ENCODE results near the gene ELMO1. TPM values are rescaled to one million over a fixed set of nuclear protein-coding genes. Genes with fewer than 3 reads are reported as not detected.

Gene ELMO1
- total RNA-seq, 1 experiment from 2014 or later = 1.1 TPM

GRCh38 chr7:37428681-37429434, 19.8 kb downstream of the ELMO1 start:
- no peak overlapping the region for H3K27ac ChIP-seq (ENCODE audit: low read depth, low read length)

GRCh38 chr7:37427276-37427940, 21.3 kb downstream of the ELMO1 start:
- Histone ChIP-seq H3K4me1 (ENCODE audit: control insufficient read depth in 1 of 2, insufficient read depth in 2 of 2, low read length in 2 of 2) (no peaks in the 10 kb centered on the region), H3K27me3 (ENCODE audit: insufficient read depth, low read length) (peaks cover 36% of the 10 kb centered on the region), H3K79me2 (ENCODE audit: insufficient read depth, low read length) (no peaks in the 10 kb centered on the region), H3K4me2 (ENCODE audit: low read length) (no peak overlapping the region), H2AFZ (ENCODE audit: low read depth, low read length, poor library complexity, severe bottlenecking) (no peak overlapping the region), H3K9me2 (ENCODE audit: insufficient read depth) (no peaks in the 10 kb centered on the region), H3K9ac (ENCODE audit: low read length) (no peak overlapping the region), H3K27ac (ENCODE audit: low read depth, low read length) (no peak overlapping the region), H4K20me1 (ENCODE audit: insufficient read depth) (no peaks in the 10 kb centered on the region), H3K36me3 (ENCODE audit: control insufficient read depth in 1 of 2, insufficient read depth in 2 of 2, low read length in 2 of 2) (no peaks in the 10 kb centered on the region), H3K4me3 (replicated peaks in 1 of 2; ENCODE audit: low read depth in 1 of 2, low read length in 2 of 2) (no peak overlapping the region), H3K9me3 (ENCODE audit: control insufficient read depth in 1 of 2, insufficient read depth in 1 of 2, low read depth in 1 of 2, low read length in 2 of 2) (no peaks in the 10 kb centered on the region)
- ChIA-PET CTCF (no interaction called here), RAD21 (ENCODE audit: low non-redundant PET in 1 of 2, low total read pairs in 2 of 2, uncharacterized antibody in 2 of 2, unreplicated experiment in 2 of 2) (no interaction called here), POLR2A (no interaction called here)
- intact Hi-C loops (cut with micrococcal nuclease) = no loop called here
- ATAC-seq (no peak), DNase-seq (ENCODE audit: low read depth, low spot score) (no peak)
- BruUV-seq (replicated peaks) = no TSS peak
- TF ChIP-seq SP1 (IDR thresholded peaks at IDR 0.05; ENCODE audit: low read depth) = no peak
- TF ChIP-seq, protein P1, sequence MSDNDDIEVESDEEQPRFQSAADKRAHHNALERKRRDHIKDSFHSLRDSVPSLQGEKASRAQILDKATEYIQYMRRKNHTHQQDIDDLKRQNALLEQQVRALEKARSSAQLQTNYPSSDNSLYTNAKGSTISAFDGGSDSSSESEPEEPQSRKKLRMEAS (IDR thresholded peaks at IDR 0.05) = no peak
- TF ChIP-seq ELF1 (IDR thresholded peaks at IDR 0.05; ENCODE audit: borderline replicate concordance, low read depth) = no peak
- TF ChIP-seq JUND (IDR thresholded peaks at IDR 0.05) = no peak
- TF ChIP-seq CEBPB (IDR thresholded peaks at IDR 0.05; ENCODE audit: low read depth) = no peak
- no peak for TF ChIP-seq CBX3 (IDR thresholded peaks at IDR 0.05; ENCODE audit: low read depth)
- TF ChIP-seq FOSL1 (IDR thresholded peaks at IDR 0.05; ENCODE audit: low read depth) = no peak
- TF ChIP-seq EZH2phosphoT487 (IDR thresholded peaks at IDR 0.05; ENCODE audit: borderline replicate concordance) = no peak
- no peak for TF ChIP-seq ZFX (IDR thresholded peaks at IDR 0.05)
- no peak for TF ChIP-seq SRF (IDR thresholded peaks at IDR 0.05; ENCODE audit: low read depth)
- TF ChIP-seq POLR2AphosphoS5 (IDR thresholded peaks at IDR 0.05; ENCODE audit: low read depth, low read length) = no peak
- no peak for TF ChIP-seq CTCF (IDR thresholded peaks at IDR 0.05 in 2 of 3, conservative IDR thresholded peaks at IDR 0.05 in 1 of 3; ENCODE audit: borderline replicate concordance in 1 of 3, insufficient read depth in 1 of 3, low read depth in 2 of 3, low read length in 2 of 3)

More at GRCh38 chr7:37428681-37429434, 19.8 kb downstream of the ELMO1 start:
- H3K4me1 ChIP-seq (ENCODE audit: control insufficient read depth in 1 of 2, insufficient read depth in 2 of 2, low read length in 2 of 2) = no peaks in the 10 kb centered on the region
- CTCF ChIA-PET = no interaction called here
- H3K27me3 ChIP-seq (ENCODE audit: insufficient read depth, low read length) = peaks cover 38% of the 10 kb centered on the region
- H3K9ac ChIP-seq (ENCODE audit: low read length) = no peak overlapping the region
- RAD21 ChIA-PET (ENCODE audit: low non-redundant PET in 1 of 2, low total read pairs in 2 of 2, uncharacterized antibody in 2 of 2, unreplicated experiment in 2 of 2) = no interaction called here
- no peak for TF ChIP-seq SIN3A (IDR thresholded peaks at IDR 0.05; ENCODE audit: low read depth)
- no peaks in the 10 kb centered on the region for H3K9me3 ChIP-seq (ENCODE audit: control insufficient read depth in 1 of 2, insufficient read depth in 1 of 2, low read depth in 1 of 2, low read length in 2 of 2)
- DNase-seq (ENCODE audit: low read depth, low spot score) (no peak), ATAC-seq (no peak)
- H4K20me1 ChIP-seq (ENCODE audit: insufficient read depth) = no peaks in the 10 kb centered on the region
- BruUV-seq (replicated peaks) = no TSS peak
- no peak overlapping the region for H3K4me2 ChIP-seq (ENCODE audit: low read length)
- H2AFZ ChIP-seq (ENCODE audit: low read depth, low read length, poor library complexity, severe bottlenecking) = no peak overlapping the region
- no peaks in the 10 kb centered on the region for H3K9me2 ChIP-seq (ENCODE audit: insufficient read depth)
- no peaks in the 10 kb centered on the region for H3K79me2 ChIP-seq (ENCODE audit: insufficient read depth, low read length)
- H3K4me3 ChIP-seq (replicated peaks in 1 of 2; ENCODE audit: low read depth in 1 of 2, low read length in 2 of 2) = no peak overlapping the region
- H3K36me3 ChIP-seq (ENCODE audit: control insufficient read depth in 1 of 2, insufficient read depth in 2 of 2, low read length in 2 of 2) = no peaks in the 10 kb centered on the region
- intact Hi-C loops (cut with micrococcal nuclease) = no loop called here
- POLR2A ChIA-PET = no interaction called here
